Upper lobe of left lung (tissue), 6 donors: ENCODE results near the gene ENG. TPM values are rescaled to one million over a fixed set of nuclear protein-coding genes. Genes with fewer than 3 reads are reported as not detected.

ENCODE experiments used
- ATAC-seq, 2 donors: fragments of 200-7000 bp; cut with Tn5 transposase; one replicate each; pipeline ENCODE4 v1.9.1; 2022; ENCODE audit warnings: mild to moderate bottlenecking in 2 of 2, moderate library complexity in 2 of 2; ENCODE audit not compliant: low FRiP score in 2 of 2
- DNase-seq, 2 donors: peaks; one replicate each; pipeline ENCODE4 v3.0.0-alpha.2; 2019 to 2020
- H3K27ac ChIP-seq, 4 donors: fragments of 200-600 bp; sonication (generic); one replicate each; pipeline ENCODE4 v1.5.1; 2016 to 2019
- H3K27me3 ChIP-seq, 4 donors: fragments of 200-600 bp; sonication (generic); one replicate each; pipeline ENCODE4 v1.5.1; 2017 to 2019
- H3K36me3 ChIP-seq, 4 donors: fragments of 200-600 bp; sonication (generic); one replicate each; pipeline ENCODE4 v1.5.1; 2016 to 2019
- H3K4me1 ChIP-seq, 4 donors: fragments of 200-600 bp; sonication (generic); one replicate each; pipeline ENCODE4 v1.5.1; 2018 to 2019
- H3K4me3 ChIP-seq, 4 donors: fragments of 200-600 bp; sonication (generic); one replicate each; pipeline ENCODE4 v1.5.1; 2017 to 2019; ENCODE audit warnings: mild to moderate bottlenecking in 2 of 4, moderate library complexity in 1 of 4
- H3K9me3 ChIP-seq, 4 donors: fragments of 200-600 bp; sonication (generic); one replicate each; pipeline ENCODE4 v1.5.1; 2018 to 2019
- CTCF ChIP-seq, 6 experiments: fragments of 450-650 bp in 4 of 6; fragments of 200-600 bp in 2 of 6; sonication (generic) in 2 of 6; IDR thresholded peaks; one replicate each; pipeline ENCODE4 v1.5.1; 2016 to 2019; ENCODE audit warnings: antibody characterized with exemption in 6 of 6
- EP300 ChIP-seq, 4 donors: sonication (generic); formaldehyde crosslinking; IDR thresholded peaks; one replicate each; pipeline ENCODE4 v1.5.1; 2017; ENCODE audit warnings: antibody characterized with exemption in 4 of 4, control low read depth in 2 of 4
- POLR2A ChIP-seq, 4 donors: fragments of 450-650 bp; IDR thresholded peaks; one replicate each; pipeline ENCODE4 v1.5.1; 2016 to 2017; ENCODE audit warnings: antibody characterized with exemption in 4 of 4, mild to moderate bottlenecking in 2 of 4
- POLR2AphosphoS5 ChIP-seq, 2 donors: sonication (generic); formaldehyde crosslinking; IDR thresholded peaks; one replicate each; pipeline ENCODE4 v1.5.1; 2017; ENCODE audit warnings: antibody characterized with exemption in 2 of 2
- WGBS, 2 donors: methylation state at CpG; one replicate each; pipeline ENCODE4 v1.1.5; 2017 to 2018; 5-methylcytosine and 5-hydroxymethylcytosine counted together
- total RNA-seq, 6 donors: library from RNA; depleted of rRNA in 4 of 6; stranded (reverse); fragments of >200 nt in 4 of 6; gene quantifications; one replicate each; pipeline versions ENCODE4 v1.1.0 to v1.2.1, GENCODE V29; 2016 to 2021
- donor health status: DM: no; HTN: no; CAD: no; lungs with moderate emphysema.
- donor health status: DM: no; HTN: yes; CAD: no; lungs with severe emphysema.

The ENG gene
- total RNA-seq, 6 donors from 2014 or later: 45.7 to 378 (median 178) TPM

DNA sequence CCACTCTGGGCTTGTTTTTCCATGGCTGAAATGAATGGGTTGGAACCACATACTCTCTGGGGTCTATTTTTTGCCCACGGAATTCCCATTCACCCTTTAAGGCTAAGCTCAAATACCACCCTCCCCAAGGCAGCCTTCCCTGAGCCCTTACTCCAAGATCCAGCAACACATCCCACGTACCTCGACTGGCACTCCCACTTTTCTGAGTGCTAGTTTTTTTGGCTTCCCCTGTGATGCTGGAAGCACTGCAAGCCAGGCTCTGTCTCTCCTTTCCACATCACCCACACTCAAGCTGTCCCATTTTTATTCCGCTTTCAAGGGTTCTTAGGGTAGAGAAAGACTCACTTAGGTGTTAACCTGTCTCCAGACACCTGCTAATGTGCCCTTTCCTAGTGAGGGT lies 38.9 kb upstream of the ENG start:
- H3K4me3 ChIP-seq: no peak overlapping the region
- H3K27ac ChIP-seq: no peak overlapping the region
- no peak for DNase-seq
- H3K9me3 ChIP-seq: peaks cover 0 to 12% (median 4%) of the 10 kb centered on the region in 4 donors
- H3K36me3 ChIP-seq: peaks cover 32 to 80% (median 59%) of the 10 kb centered on the region in 4 donors
- WGBS, 2 donors: 98% methylated on average over 4 of the region's 4 CpGs
- ATAC-seq: no peak
- no peaks in the 10 kb centered on the region for H3K27me3 ChIP-seq
- H3K4me1 ChIP-seq: peaks cover 20 to 24% (median 23%) of the 10 kb centered on the region in 4 donors
- no peak for TF ChIP-seq POLR2AphosphoS5 (IDR thresholded peaks at IDR 0.05)
- no peak for TF ChIP-seq EP300 (IDR thresholded peaks at IDR 0.05)
- no peak for TF ChIP-seq CTCF (IDR thresholded peaks at IDR 0.05)
- no peak for TF ChIP-seq POLR2A (IDR thresholded peaks at IDR 0.05)

DNA sequence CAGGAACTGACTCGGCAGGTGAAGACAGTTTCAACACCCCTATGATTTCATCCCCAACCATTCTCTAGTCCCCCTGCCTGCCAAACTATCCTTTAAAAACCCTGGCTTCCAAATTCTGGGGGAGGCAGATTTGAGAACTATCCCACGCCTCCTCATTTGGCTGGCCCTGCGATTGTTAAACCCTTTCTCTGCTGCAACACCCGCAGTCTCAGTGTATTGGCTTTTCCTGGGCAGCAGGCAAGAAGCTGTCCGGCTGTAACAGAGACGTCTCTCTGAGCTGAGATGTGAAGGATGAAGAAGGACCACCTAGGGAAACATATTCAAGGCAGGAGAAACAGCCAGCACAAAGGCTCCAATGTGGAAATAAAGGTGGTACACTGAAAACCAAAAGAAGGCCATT lies 38.4 kb upstream of the ENG start:
- Histone ChIP-seq H3K9me3 (peaks cover 0 to 12% (median 4%) of the 10 kb centered on the region in 4 donors), H3K4me3 (no peak overlapping the region), H3K27me3 (no peaks in the 10 kb centered on the region), H3K27ac (no peak overlapping the region), H3K4me1 (peaks cover 15 to 18% (median 17%) of the 10 kb centered on the region in 4 donors), H3K36me3 (peaks cover 32 to 85% (median 62%) of the 10 kb centered on the region in 4 donors)
- DNase-seq (no peak), ATAC-seq (no peak)
- TF ChIP-seq EP300 (IDR thresholded peaks at IDR 0.05): no peak
- no peak for TF ChIP-seq POLR2A (IDR thresholded peaks at IDR 0.05)
- TF ChIP-seq CTCF (IDR thresholded peaks at IDR 0.05): no peak
- no peak for TF ChIP-seq POLR2AphosphoS5 (IDR thresholded peaks at IDR 0.05)
- WGBS, 2 donors: 97% methylated on average over 6 of the region's 6 CpGs

DNA sequence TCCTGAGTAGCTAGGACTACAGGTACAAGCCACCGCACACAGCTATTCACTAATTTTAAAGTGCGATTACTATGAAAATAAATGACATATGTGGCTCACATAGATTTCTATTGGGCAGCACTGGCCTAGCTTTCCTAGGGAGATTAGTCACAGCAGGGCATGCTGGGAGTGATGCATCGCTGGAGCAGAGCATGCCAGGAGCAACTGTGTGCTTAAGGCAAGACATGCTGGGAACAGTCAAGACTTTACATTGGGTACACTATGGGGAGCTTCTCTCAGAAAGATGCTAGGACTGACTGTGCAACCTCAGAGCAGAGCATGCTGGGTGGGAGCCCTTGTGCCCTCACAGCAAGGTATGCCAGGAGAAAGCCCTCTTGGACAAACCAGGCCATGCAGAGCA lies 35.6 kb upstream of the ENG start:
- TF ChIP-seq POLR2AphosphoS5 (IDR thresholded peaks at IDR 0.05): no peak
- no peak for TF ChIP-seq CTCF (IDR thresholded peaks at IDR 0.05)
- no peak for TF ChIP-seq POLR2A (IDR thresholded peaks at IDR 0.05)
- no peak for TF ChIP-seq EP300 (IDR thresholded peaks at IDR 0.05)
- H3K4me3 ChIP-seq: no peak overlapping the region
- no peak overlapping the region for H3K27ac ChIP-seq
- H3K36me3 ChIP-seq: peaks cover 32 to 90% (median 72%) of the 10 kb centered on the region in 4 donors
- H3K9me3 ChIP-seq: peaks cover 0 to 12% (median 4%) of the 10 kb centered on the region in 4 donors
- ATAC-seq: no peak
- 95 to 98% methylated on average over 3 of the region's 3 CpGs for WGBS, 2 donors
- H3K4me1 ChIP-seq: peaks cover 0 to 5% (median 1%) of the 10 kb centered on the region in 4 donors
- H3K27me3 ChIP-seq: no peaks in the 10 kb centered on the region
- no peak for DNase-seq

DNA sequence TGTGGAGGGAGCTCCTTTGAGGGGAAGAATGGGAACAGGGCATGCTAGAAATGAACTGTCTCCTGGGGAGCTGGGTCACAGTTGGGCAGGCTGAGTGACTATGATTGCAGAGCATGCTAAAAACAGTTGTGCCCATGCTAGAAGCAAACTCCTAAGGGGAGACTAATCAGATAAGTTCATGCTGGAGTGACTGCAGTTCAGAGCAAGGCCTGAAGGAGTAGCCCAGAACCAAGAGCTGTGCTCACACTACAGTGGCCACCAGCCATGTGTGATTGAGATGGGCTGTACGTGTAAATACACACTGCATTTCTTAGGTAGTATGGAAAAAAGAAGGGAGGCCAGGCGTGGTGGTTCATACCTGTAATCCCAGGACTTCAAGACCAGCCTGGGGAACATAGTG lies 33.3 kb upstream of the ENG start:
- H3K4me3 ChIP-seq: no peak overlapping the region
- H3K9me3 ChIP-seq: peaks cover 0 to 2% (median under 1%) of the 10 kb centered on the region in 4 donors
- H3K27me3 ChIP-seq: no peaks in the 10 kb centered on the region
- no peak overlapping the region for H3K27ac ChIP-seq
- WGBS, 2 donors: 91 to 93% methylated on average over 2 of the region's 2 CpGs
- peaks cover 5 to 16% (median 13%) of the 10 kb centered on the region in 4 donors for H3K4me1 ChIP-seq
- no peak for TF ChIP-seq CTCF (IDR thresholded peaks at IDR 0.05)
- no peak for TF ChIP-seq POLR2A (IDR thresholded peaks at IDR 0.05)
- TF ChIP-seq POLR2AphosphoS5 (IDR thresholded peaks at IDR 0.05): no peak
- TF ChIP-seq EP300 (IDR thresholded peaks at IDR 0.05): no peak
- peaks cover 13 to 71% (median 52%) of the 10 kb centered on the region in 4 donors for H3K36me3 ChIP-seq
- no peak for DNase-seq
- ATAC-seq: no peak

DNA sequence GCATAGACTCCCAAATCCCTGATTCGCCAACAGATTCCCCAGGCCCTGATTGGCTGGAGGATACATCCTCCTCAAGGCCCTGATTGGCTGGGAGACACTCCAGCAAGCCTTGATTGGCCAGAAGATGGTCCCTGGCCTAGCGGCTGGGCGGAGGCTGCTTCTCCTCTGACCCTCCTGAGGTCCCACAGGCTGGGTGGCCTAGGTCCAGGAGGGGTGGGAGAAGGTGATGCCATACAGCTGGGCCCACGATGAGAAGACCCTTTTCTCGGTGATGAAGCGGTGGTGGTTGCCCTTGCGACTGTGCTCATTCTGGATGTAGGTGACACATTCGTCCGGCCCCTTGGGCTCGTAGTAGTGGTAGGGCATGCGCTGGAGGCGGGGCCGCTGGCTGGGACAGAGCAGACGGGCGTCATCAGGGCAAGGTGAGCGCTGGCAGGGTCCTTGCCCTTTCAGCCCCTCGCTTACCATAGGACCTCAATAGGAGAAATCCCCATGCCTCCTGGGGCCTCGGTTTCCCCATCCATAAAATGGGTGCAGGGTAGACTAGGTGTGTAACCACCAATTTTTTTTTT lies 32.0 kb upstream of the ENG start:
- 98% methylated on average over 14 to 18 of the region's 18 CpGs for WGBS, 2 donors
- no peak for ATAC-seq

More for the DNA sequence above, 32.0 kb upstream of the ENG start:
- Histone ChIP-seq H3K27ac (peak overlapping the region in 2 of 4 donors; percentile 18 to 71), H3K27me3 (no peaks in the 10 kb centered on the region), H3K9me3 (no peaks in the 10 kb centered on the region), H3K4me3 (no peak overlapping the region), H3K4me1 (peaks cover 5 to 21% (median 16%) of the 10 kb centered on the region in 4 donors), H3K36me3 (peaks cover 12 to 62% (median 47%) of the 10 kb centered on the region in 4 donors)
- peak in 1 of 2 donors; percentile 52 for DNase-seq
- no peak for TF ChIP-seq POLR2AphosphoS5 (IDR thresholded peaks at IDR 0.05)
- no peak for TF ChIP-seq POLR2A (IDR thresholded peaks at IDR 0.05)
- no peak for TF ChIP-seq EP300 (IDR thresholded peaks at IDR 0.05)
- TF ChIP-seq CTCF (IDR thresholded peaks at IDR 0.05): no peak
